Activated CD4-positive, alpha-beta T cell treated with anti-CD3 and anti-CD28 coated beads, Interleukin-2, amount 50 U/mL, for 16 hours (primary cell): ENCODE data around the gene THAP4.

Experiments
- DNase-seq: peaks from one replicate; pipeline ENCODE4 v3.0.0-alpha.2; 2020

The THAP4 gene

DNA sequence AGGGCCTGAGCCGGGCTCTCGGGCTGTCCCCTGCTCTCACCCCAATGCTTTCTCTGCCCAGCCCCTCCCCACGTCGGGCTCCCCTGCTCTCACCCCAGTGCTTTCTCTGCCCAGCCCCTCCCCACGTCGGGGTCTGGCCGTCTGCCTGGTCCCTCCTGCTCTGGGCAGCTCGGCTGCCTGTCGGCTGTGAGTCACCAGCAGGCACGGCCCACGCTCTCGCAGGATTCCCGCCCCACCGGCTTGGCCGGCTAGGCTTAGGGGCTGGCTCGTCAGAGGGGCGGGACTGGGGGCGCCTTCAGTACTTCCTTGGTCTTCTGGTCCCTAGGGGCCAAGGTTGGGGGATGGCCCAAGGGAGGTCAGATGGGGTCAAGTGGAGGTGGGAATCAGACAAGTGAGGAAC, 75.1 kb downstream of the THAP4 start:
- no peak for DNase-seq

GRCh38 chr2:241560883-241561474, 76.0 kb downstream of the THAP4 start:
- DNase-seq: no peak

- DNase-seq: no peak
Observed at GRCh38 chr2:241560162-241560882, 76.6 kb downstream of the THAP4 start.

- DNase-seq: no peak
Observed at GRCh38 chr2:241559323-241560161, 77.4 kb downstream of the THAP4 start.

DNA sequence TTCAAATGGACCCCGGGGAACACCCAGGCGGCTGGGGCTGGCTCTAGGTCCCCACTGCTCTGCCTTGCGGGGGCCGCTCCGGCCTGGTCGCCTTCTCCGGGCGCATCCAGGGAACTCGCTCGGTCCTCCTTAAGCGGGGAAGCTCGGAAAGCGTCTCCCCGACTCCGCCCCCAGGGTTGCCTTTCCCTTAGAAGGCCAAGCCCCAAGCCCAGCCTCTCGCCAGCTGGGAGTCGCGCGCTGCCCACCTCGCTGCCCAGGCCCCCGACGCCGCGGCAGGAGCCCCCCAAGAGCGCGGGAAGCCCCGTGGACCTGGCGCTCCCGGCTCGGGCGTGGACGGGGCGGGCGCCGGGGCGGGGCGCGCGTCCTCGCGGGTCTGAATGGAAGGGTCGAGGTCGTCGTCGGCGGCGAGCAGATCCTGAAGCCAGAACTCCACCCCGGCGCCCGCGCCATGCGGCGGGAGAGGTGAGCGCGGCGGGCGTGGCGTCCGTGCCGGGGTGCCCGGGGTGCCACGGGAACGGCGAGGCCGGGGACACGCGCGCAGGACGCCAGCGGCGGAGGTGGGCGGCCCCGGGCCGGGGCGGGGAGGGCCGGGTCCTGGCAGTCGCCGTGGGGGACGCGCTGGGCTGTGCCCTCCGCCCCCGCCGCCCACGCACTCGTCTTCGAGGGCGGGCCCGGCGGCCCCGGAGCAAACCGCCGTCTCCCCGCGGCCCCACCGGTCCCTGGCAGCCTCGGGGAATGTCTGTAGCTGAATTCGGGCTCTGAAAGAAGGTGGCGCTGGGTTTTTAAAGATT, 78.2 kb downstream of the THAP4 start, which contains the start of gene BOK:
Gene BOK (plus strand): TSS at position 214 of the 791 bp plus-strand sequence. CDS start 739 bp downstream, outside the sequence.
- no peak for DNase-seq

DNA sequence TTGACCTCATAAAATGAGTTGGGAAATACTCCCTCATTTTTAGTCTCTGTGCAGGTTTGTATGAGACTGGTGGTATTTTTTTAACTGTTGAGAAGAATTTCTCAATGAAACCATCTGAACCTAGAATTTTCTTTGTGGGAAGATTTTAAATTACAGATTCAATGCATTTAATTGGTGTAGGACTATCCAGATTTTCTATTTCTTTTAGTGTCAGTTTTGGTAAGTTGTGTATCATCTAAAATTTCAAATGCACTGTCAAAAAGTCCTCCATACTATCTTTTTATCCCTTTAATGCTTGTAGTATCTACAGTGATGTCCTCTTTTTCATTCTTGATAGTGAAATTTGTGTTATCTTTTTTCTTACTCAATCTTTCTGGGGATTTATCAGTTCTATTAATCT, 80.2 kb downstream of the THAP4 start:
- DNase-seq: no peak

DNA sequence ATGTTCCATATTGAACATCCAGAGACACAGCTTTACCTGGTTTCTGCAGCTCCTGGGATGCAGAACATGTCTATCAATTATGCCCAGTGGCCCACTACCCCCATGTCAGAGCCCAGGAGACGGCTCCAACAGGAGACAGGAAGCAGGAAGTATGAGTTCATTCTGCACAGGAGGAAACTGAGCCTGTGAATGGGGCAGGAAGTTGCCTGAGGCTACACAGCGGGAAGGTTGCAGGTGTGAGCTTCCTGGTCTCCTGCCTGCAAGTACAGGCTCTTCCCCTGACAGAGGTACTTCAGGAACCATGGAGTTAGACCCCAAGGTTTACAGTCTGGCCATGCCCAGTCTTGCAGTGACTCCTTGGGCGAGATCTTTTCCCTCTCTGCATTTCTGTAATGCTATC, 81.2 kb downstream of the THAP4 start:
- DNase-seq: no peak

GRCh38 chr2:241554610-241555322, 82.2 kb downstream of the THAP4 start:
- DNase-seq: no peak

GRCh38 chr2:241553981-241554380, 83.0 kb downstream of the THAP4 start:
- no peak for DNase-seq

GRCh38 chr2:241553512-241553830, 83.5 kb downstream of the THAP4 start:
- no peak for DNase-seq

DNA sequence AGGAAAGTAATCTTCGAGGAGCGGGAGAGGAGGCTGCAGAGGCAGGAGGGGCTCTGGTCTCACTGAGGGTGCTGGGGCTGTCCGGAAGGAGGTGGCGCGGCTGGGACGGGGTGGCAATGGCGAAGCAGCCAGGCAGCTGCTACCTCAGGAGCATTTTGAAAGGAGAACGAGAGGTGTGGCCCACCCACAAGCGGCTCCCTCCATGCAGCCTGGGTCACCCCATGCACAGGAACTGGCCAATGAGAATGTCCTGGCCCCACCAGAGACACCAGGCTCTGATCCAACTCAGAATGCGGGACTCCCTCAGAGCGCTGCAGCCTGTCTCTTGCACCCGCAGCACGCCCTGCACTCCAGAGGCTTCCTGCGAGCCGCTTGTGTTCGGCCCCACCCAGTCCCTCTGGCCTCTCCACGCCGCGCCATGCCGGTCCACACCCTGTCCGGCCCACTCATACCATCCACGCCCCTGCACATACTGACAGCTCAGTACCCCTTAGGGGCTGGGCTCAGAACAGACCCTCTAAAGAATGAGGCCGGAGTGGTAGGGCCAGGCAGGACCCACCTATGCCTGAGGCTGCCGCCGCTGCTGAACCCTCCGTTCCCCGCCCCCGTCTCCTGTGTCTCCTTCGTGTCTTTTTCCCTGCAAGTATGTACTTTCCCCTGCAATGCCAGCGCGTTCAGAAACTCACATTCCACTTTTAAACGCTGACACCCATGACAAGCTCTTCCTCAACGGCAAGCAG, 84.8 kb downstream of the THAP4 start:
- DNase-seq: no peak

GRCh38 chr2:241551599-241551997, 85.4 kb downstream of the THAP4 start:
- DNase-seq: no peak

- DNase-seq: no peak
Observed at GRCh38 chr2:241550616-241551580, 86.1 kb downstream of the THAP4 start.

GRCh38 chr2:241548451-241548835, 88.5 kb downstream of the THAP4 start:
- no peak for DNase-seq

DNA sequence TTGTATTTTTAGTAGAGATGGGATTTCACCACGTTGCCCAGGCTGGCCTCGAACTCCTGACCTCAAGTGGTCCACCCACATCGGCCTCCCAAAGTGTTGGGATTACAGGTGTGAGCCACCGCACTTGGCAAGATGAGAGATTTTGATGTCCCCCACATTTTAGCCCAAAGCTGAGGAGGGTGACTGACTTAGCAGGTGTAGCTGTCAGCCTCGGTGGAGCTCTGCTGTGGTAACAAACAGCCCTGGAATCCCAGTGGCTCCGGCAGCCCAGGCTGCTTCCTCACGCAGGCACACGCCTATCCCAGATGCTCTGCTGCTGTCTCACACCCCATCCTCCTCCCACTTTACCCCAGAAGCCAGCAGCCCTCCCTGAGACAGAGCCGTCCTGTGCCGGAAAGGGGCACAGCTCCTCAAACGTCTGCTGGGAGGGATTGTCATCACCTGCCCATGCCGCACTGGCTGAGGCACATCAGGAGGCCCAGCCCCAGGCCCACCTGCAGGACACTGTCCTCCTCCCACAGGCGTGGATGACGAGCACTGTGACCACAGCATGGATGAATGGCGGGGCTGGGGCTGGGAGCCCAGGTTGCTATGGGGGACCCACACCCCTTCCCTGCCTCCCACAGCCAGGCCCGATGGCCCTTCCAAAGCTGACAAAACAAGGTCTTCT, 89.0 kb downstream of the THAP4 start:
- no peak for DNase-seq

GRCh38 chr2:241546771-241547498, 90.0 kb downstream of the THAP4 start:
- DNase-seq: no peak

GRCh38 chr2:241545523-241546473, 91.2 kb downstream of the THAP4 start:
- DNase-seq: no peak

DNA sequence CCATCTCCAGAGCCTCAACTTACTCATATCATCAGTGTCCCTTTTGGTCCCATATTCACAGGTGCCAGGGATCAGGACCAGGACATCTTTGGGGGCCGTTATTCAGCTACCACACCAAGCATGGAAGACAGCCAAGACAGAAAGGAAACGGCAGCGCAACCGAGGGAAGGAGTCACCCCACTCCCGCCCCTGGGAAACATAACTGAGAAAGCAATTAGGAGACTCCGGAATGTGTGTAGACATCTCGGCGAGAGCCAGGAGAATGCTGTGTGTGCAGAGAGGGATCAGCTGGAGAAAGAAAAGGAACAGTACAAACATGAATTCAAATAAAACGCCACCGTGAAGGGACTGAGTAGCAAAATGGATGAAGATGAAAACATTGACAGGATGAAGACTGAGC, 91.9 kb downstream of the THAP4 start:
- no peak for DNase-seq
